ENCODE results near the gene REV3L. TPM values are rescaled to one million over a fixed set of nuclear protein-coding genes. Genes with fewer than 3 reads are reported as not detected.

Gene REV3L
- total and polyA plus RNA-seq, 4 donors = 3.8 to 17.7 (median 11.2) TPM

- Histone ChIP-seq H3K9me3 (ENCODE audit: control insufficient read depth in 4 of 4, low read length in 3 of 4) (no peaks in the 10 kb centered on the region), H3K4me3 (ENCODE audit: low read depth in 1 of 3, low read length in 3 of 3) (no peak overlapping the region), H3K36me3 (ENCODE audit: control insufficient read depth in 4 of 4, insufficient read depth in 3 of 4, low read depth in 1 of 4, low read length in 3 of 4) (peaks cover 9 to 28% (median 21%) of the 10 kb centered on the region in 4 donors), H3K27me3 (ENCODE audit: control insufficient read depth in 4 of 4, insufficient read depth in 4 of 4, low read length in 3 of 4) (no peaks in the 10 kb centered on the region), H3K27ac (ENCODE audit: low read depth in 1 of 2, low read length in 2 of 2) (no peak overlapping the region), H3K4me1 (ENCODE audit: control insufficient read depth in 4 of 4, insufficient read depth in 4 of 4, low read length in 3 of 4) (no peaks in the 10 kb centered on the region), H3K9ac (ENCODE audit: low read depth in 1 of 2, low read length in 2 of 2) (no peak overlapping the region)
- WGBS = 96% methylated on average over 2 of the region's 2 CpGs
- no peak for DNase-seq (ENCODE audit: low spot score)
- TF ChIP-seq, protein P1, sequence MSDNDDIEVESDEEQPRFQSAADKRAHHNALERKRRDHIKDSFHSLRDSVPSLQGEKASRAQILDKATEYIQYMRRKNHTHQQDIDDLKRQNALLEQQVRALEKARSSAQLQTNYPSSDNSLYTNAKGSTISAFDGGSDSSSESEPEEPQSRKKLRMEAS (IDR thresholded peaks at IDR 0.05) = no peak
- TF ChIP-seq TAF1 (conservative IDR thresholded peaks at IDR 0.05) = no peak
- TF ChIP-seq, protein P2, sequence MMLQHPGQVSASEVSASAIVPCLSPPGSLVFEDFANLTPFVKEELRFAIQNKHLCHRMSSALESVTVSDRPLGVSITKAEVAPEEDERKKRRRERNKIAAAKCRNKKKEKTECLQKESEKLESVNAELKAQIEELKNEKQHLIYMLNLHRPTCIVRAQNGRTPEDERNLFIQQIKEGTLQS (IDR thresholded peaks at IDR 0.05) = no peak
Measured at GRCh38 chr6:111377558-111378120, 105.4 kb downstream of the REV3L start.

- TF ChIP-seq, protein P1 (IDR thresholded peaks at IDR 0.05) = no peak
- no peak for TF ChIP-seq NR2F2 (IDR thresholded peaks at IDR 0.05)
- Histone ChIP-seq H3K9ac (ENCODE audit: low read depth in 1 of 2, low read length in 2 of 2) (no peak overlapping the region), H3K27me3 (ENCODE audit: control insufficient read depth in 4 of 4, insufficient read depth in 4 of 4, low read length in 3 of 4) (no peaks in the 10 kb centered on the region), H3K36me3 (ENCODE audit: control insufficient read depth in 4 of 4, insufficient read depth in 3 of 4, low read depth in 1 of 4, low read length in 3 of 4) (peaks cover 0 to 3% (median 0%) of the 10 kb centered on the region in 4 donors), H3K27ac (ENCODE audit: low read depth in 1 of 2, low read length in 2 of 2) (no peak overlapping the region), H3K9me3 (ENCODE audit: control insufficient read depth in 4 of 4, low read length in 3 of 4) (no peaks in the 10 kb centered on the region), H3K4me3 (ENCODE audit: low read depth in 1 of 3, low read length in 3 of 3) (no peak overlapping the region), H3K4me1 (ENCODE audit: control insufficient read depth in 4 of 4, insufficient read depth in 4 of 4, low read length in 3 of 4) (peaks cover 0 to 6% (median 2%) of the 10 kb centered on the region in 4 donors)
- 90% methylated on average over 9 of the region's 9 CpGs for WGBS
- no peak for DNase-seq (ENCODE audit: low spot score)
Measured at GRCh38 chr6:111367393-111368088, 115.5 kb downstream of the REV3L start.

DNA sequence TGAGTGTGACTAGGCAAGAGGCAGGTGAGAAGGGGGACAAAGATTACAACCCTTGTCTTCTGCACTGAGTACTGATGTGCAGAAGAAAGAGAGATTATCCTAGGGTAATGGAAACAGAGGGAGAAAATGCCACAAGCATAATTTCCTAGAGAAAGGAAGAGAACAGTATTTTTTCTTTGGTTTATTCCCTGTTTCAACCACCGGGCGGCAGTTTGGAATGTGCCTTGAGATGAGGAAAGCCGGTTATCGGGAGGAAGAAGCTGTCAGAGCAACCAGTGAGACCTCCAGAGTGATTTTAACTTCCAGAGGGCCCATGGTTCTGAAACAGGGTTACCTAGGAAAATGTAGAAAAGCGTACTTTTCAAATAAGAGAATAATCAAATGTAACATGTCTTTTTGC is 121.4 kb downstream of the REV3L start:
- Histone ChIP-seq H3K27ac (ENCODE audit: low read depth in 1 of 2, low read length in 2 of 2) (no peak overlapping the region), H3K27me3 (ENCODE audit: control insufficient read depth in 4 of 4, insufficient read depth in 4 of 4, low read length in 3 of 4) (no peaks in the 10 kb centered on the region), H3K9me3 (ENCODE audit: control insufficient read depth in 4 of 4, low read length in 3 of 4) (no peaks in the 10 kb centered on the region), H3K4me3 (ENCODE audit: low read depth in 1 of 3, low read length in 3 of 3) (no peak overlapping the region), H3K9ac (ENCODE audit: low read depth in 1 of 2, low read length in 2 of 2) (no peak overlapping the region), H3K36me3 (ENCODE audit: control insufficient read depth in 4 of 4, insufficient read depth in 3 of 4, low read depth in 1 of 4, low read length in 3 of 4) (peaks cover 0 to 3% (median 0%) of the 10 kb centered on the region in 4 donors), H3K4me1 (ENCODE audit: control insufficient read depth in 4 of 4, insufficient read depth in 4 of 4, low read length in 3 of 4) (peaks cover 0 to 1% (median 0%) of the 10 kb centered on the region in 4 donors)
- WGBS = 52% methylated on average over 5 of the region's 5 CpGs
- TF ChIP-seq EGR1 (IDR thresholded peaks at IDR 0.05; ENCODE audit: low read depth in 2 of 2) = no peak
- peak; percentile 43 for TF ChIP-seq CTCF (IDR thresholded peaks at IDR 0.05; ENCODE audit: low read depth, low read length, missing input control)
- TF ChIP-seq RAD21 (IDR thresholded peaks at IDR 0.05) = peak; percentile 79 to 81
- DNase-seq (ENCODE audit: low spot score) = no peak

DNA sequence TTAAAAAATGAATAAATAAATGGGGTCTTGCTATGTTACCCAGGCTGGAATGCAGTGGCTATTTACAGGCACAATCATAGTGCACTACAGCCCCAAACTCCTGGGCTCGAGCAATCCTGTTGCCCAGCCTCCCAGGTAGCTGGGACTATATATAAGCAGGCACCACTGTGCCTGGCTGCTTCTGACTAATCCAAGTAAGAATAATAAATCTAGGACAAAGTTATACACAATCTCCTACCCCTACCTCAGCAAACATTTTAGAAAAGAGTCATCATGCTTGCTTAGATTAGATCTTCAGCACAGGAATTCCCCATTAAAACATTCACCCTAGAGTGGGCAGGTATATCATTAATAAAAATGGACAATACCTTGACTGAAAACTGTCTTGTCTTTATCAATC is 124.6 kb downstream of the REV3L start:
- Histone ChIP-seq H3K27ac (ENCODE audit: low read depth in 1 of 2, low read length in 2 of 2) (no peak overlapping the region), H3K4me3 (ENCODE audit: low read depth in 1 of 3, low read length in 3 of 3) (no peak overlapping the region), H3K36me3 (ENCODE audit: control insufficient read depth in 4 of 4, insufficient read depth in 3 of 4, low read depth in 1 of 4, low read length in 3 of 4) (peaks cover 0 to 6% (median 0%) of the 10 kb centered on the region in 4 donors), H3K27me3 (ENCODE audit: control insufficient read depth in 4 of 4, insufficient read depth in 4 of 4, low read length in 3 of 4) (no peaks in the 10 kb centered on the region), H3K4me1 (ENCODE audit: control insufficient read depth in 4 of 4, insufficient read depth in 4 of 4, low read length in 3 of 4) (peaks cover 0 to 4% (median under 1%) of the 10 kb centered on the region in 4 donors), H3K9me3 (ENCODE audit: control insufficient read depth in 4 of 4, low read length in 3 of 4) (no peaks in the 10 kb centered on the region), H3K9ac (ENCODE audit: low read depth in 1 of 2, low read length in 2 of 2) (no peak overlapping the region)
- WGBS = 98% methylated on average over 1 of the region's 1 CpG
- TF ChIP-seq, protein P2 (IDR thresholded peaks at IDR 0.05) = no peak
- no peak for TF ChIP-seq JUND (IDR thresholded peaks at IDR 0.05)
- DNase-seq (ENCODE audit: low spot score) = no peak
